Spleen (tissue), 11 donors: ENCODE measurements around the gene TSPAN9. TPM values are rescaled to one million over a fixed set of nuclear protein-coding genes. Genes with fewer than 3 reads are reported as not detected.

Source experiments
- DNase-seq: peaks from one replicate; pipeline ENCODE4 v3.0.0-alpha.2; 2020
- H3K27ac ChIP-seq, 8 donors: fragments of 200-600 bp; sonication (generic) in 7 of 8; 1 replicate in 4 of 8; 2 replicates in 4 of 8; pipeline versions ENCODE4 v1.5.0 to v1.8.0; 2016 to 2021; ENCODE audit warnings: inconsistent platforms in 4 of 8, mild to moderate bottlenecking in 4 of 8, moderate library complexity in 1 of 8
- H3K27me3 ChIP-seq, 7 donors: fragments of 200-600 bp; sonication (generic) in 6 of 7; replicated peaks in 1 of 7; 1 replicate in 4 of 7; 2 replicates in 3 of 7; pipeline versions ENCODE4 v1.5.0 to v1.8.0; 2016 to 2021; ENCODE audit warnings: inconsistent platforms in 3 of 7, mild to moderate bottlenecking in 1 of 7
- H3K36me3 ChIP-seq, 6 donors: fragments of 200-600 bp; sonication (generic) in 5 of 6; 1 replicate in 4 of 6; 2 replicates in 2 of 6; pipeline versions ENCODE4 v1.5.0 to v1.8.0; 2016 to 2021; ENCODE audit warnings: inconsistent platforms in 2 of 6
- H3K4me1 ChIP-seq, 6 donors: fragments of 200-600 bp; sonication (generic) in 5 of 6; 1 replicate in 3 of 6; 2 replicates in 3 of 6; pipeline versions ENCODE4 v1.5.0 to v1.8.0; 2016 to 2021; ENCODE audit warnings: inconsistent platforms in 3 of 6
- H3K4me3 ChIP-seq, 8 donors: fragments of 200-600 bp; sonication (generic) in 7 of 8; 1 replicate in 4 of 8; 2 replicates in 4 of 8; pipeline versions ENCODE4 v1.5.0 to v1.8.0; 2016 to 2021; ENCODE audit warnings: inconsistent platforms in 4 of 8, mild to moderate bottlenecking in 4 of 8, moderate library complexity in 2 of 8
- H3K9me3 ChIP-seq, 8 donors: fragments of 200-600 bp; sonication (generic) in 7 of 8; 1 replicate in 4 of 8; 2 replicates in 4 of 8; pipeline versions ENCODE4 v1.5.0 to v1.8.0; 2016 to 2021; ENCODE audit warnings: inconsistent platforms in 4 of 8
- CTCF ChIP-seq, 11 experiments: fragments of 200-600 bp in 7 of 11; fragments of 450-650 bp in 4 of 11; sonication (generic) in 4 of 11; IDR thresholded peaks in 8 of 11; conservative IDR thresholded peaks in 3 of 11; 1 replicate in 7 of 11; 2 replicates in 4 of 11; pipeline versions ENCODE4 v1.4.0 to v1.8.0; 2016 to 2021; ENCODE audit warnings: antibody characterized with exemption in 11 of 11, inconsistent platforms in 4 of 11, mild to moderate bottlenecking in 1 of 11
- POLR2A ChIP-seq, 3 donors: fragments of 450-650 bp; IDR thresholded peaks; one replicate each; pipeline ENCODE4 v1.5.1; 2017; ENCODE audit warnings: antibody characterized with exemption in 3 of 3, mild to moderate bottlenecking in 1 of 3
- POLR2AphosphoS5 ChIP-seq, 3 donors: sonication (generic); formaldehyde crosslinking; IDR thresholded peaks; one replicate each; pipeline ENCODE4 v1.5.1; 2017; ENCODE audit warnings: antibody characterized with exemption in 3 of 3
- WGBS, 5 donors: extraction: QIAGEN DNeasy Blood & Tissue Kit in 3 of 5; methylation state at CpG; one replicate each; pipeline versions ENCODE4 v1.1.5 to v1.1.7; 2013 to 2018; 5-methylcytosine and 5-hydroxymethylcytosine counted together
- intact Hi-C: fragments of 100-400 bp; cut with DNase I; formaldehyde crosslinking; loops from one replicate; pipeline ENCODE4 v1.15.0; 2023; ENCODE audit warnings: low total_unique reads
- polyA plus RNA-seq, 3 donors: library from polyadenylated mRNA; stranded (reverse); fragments of 200-250 nt; gene quantifications; one replicate each; pipeline ENCODE4 v1.2.1, GENCODE V29; 2013
- total RNA-seq, 7 donors: library from RNA; depleted of rRNA in 3 of 7; stranded (reverse); fragments of >200 nt in 3 of 7; fragmentation: NEBNext Ultra II Directional in 4 of 7; extraction: Animal tissue kit (Norgen Biotek cat#: 25700) in 4 of 7; gene quantifications; one replicate each; pipeline versions ENCODE4 v1.1.0 to v1.2.1, GENCODE V29; 2016 to 2021
- donor health status: healthy with polysubstance abuse.
- donor health status: DM: no; HTN: no; CAD: no; lungs with moderate emphysema.
- donor health status: DM: no; HTN: no; CAD: no.
- donor health status: Bipolar disorder and iron deficiency.
- donor health status: healthy.
- donor health status: DM: no; HTN: no; CAD: no.
- donor health status: DM: yes; HTN: yes; CAD: no.

TSPAN9 gene
- total and polyA plus RNA-seq, 10 donors: 3.6 to 51.1 (median 32.4) TPM

GRCh38 chr12:3305464-3305863 lies 228.3 kb downstream of the TSPAN9 start:
- Histone ChIP-seq H3K4me1 (peaks cover 2 to 4% (median 3%) of the 10 kb centered on the region in 6 donors), H3K36me3 (no peaks in the 10 kb centered on the region), H3K27ac (no peak overlapping the region), H3K4me3 (no peak overlapping the region), H3K9me3 (no peaks in the 10 kb centered on the region), H3K27me3 (peaks cover 0 to 61% (median 0%) of the 10 kb centered on the region in 7 donors)
- no peak for TF ChIP-seq CTCF (IDR thresholded peaks at IDR 0.05 in 8 of 11, conservative IDR thresholded peaks at IDR 0.05 in 3 of 11)
- no peak for TF ChIP-seq POLR2A (IDR thresholded peaks at IDR 0.05)
- no peak for TF ChIP-seq POLR2AphosphoS5 (IDR thresholded peaks at IDR 0.05)
- no peak for DNase-seq
- intact Hi-C loops: loop anchor here (10.0 kb wide), 1 partner anchor 469 kb away; no protein-coding TSS in a partner anchor
- WGBS, 5 donors: 88 to 94% (median 92%) methylated on average over 7 to 12 of the region's 12 CpGs

- Histone ChIP-seq H3K9me3 (no peaks in the 10 kb centered on the region), H3K27ac (no peak overlapping the region), H3K36me3 (no peaks in the 10 kb centered on the region), H3K4me1 (no peaks in the 10 kb centered on the region), H3K4me3 (no peak overlapping the region), H3K27me3 (peaks cover 0 to 61% (median 0%) of the 10 kb centered on the region in 7 donors)
- 88 to 92% (median 89%) methylated on average over 18 to 19 of the region's 19 CpGs for WGBS, 5 donors
- intact Hi-C loops: loop anchor here (10.0 kb wide), 1 partner anchor 469 kb away; no protein-coding TSS in a partner anchor
- TF ChIP-seq CTCF (IDR thresholded peaks at IDR 0.05 in 8 of 11, conservative IDR thresholded peaks at IDR 0.05 in 3 of 11) (no peak), POLR2A (IDR thresholded peaks at IDR 0.05) (no peak), POLR2AphosphoS5 (IDR thresholded peaks at IDR 0.05) (no peak)
- no peak for DNase-seq
These were observed 228.9 kb downstream of the TSPAN9 start for GRCh38 chr12:3305904-3306619.

GRCh38 chr12:3307389-3307788 lies 230.2 kb downstream of the TSPAN9 start:
- intact Hi-C loops: loop anchor here (10.0 kb wide), 1 partner anchor 467 kb away; no protein-coding TSS in a partner anchor
- TF ChIP-seq POLR2A (IDR thresholded peaks at IDR 0.05): no peak
- TF ChIP-seq CTCF (IDR thresholded peaks at IDR 0.05 in 8 of 11, conservative IDR thresholded peaks at IDR 0.05 in 3 of 11): no peak
- no peak for TF ChIP-seq POLR2AphosphoS5 (IDR thresholded peaks at IDR 0.05)
- H3K27me3 ChIP-seq: peaks cover 0 to 64% (median 0%) of the 10 kb centered on the region in 7 donors

GRCh38 chr12:3308063-3308462 lies 230.9 kb downstream of the TSPAN9 start:
- no peaks in the 10 kb centered on the region for H3K9me3 ChIP-seq
- no peak for DNase-seq
- H3K4me1 ChIP-seq: no peaks in the 10 kb centered on the region
- H3K36me3 ChIP-seq: no peaks in the 10 kb centered on the region
- H3K27me3 ChIP-seq: peaks cover 0 to 68% (median 0%) of the 10 kb centered on the region in 7 donors
- no peak overlapping the region for H3K27ac ChIP-seq
- no peak overlapping the region for H3K4me3 ChIP-seq
- TF ChIP-seq POLR2AphosphoS5 (IDR thresholded peaks at IDR 0.05) (no peak), CTCF (IDR thresholded peaks at IDR 0.05 in 8 of 11, conservative IDR thresholded peaks at IDR 0.05 in 3 of 11) (no peak)
- 83 to 92% (median 89%) methylated on average over 8 of the region's 8 CpGs for WGBS, 5 donors
- intact Hi-C loops: loop anchor here (10.0 kb wide), 1 partner anchor 467 kb away; no protein-coding TSS in a partner anchor

More at GRCh38 chr12:3307389-3307788, 230.2 kb downstream of the TSPAN9 start:
- 70 to 80% (median 74%) methylated on average over 7 to 8 of the region's 8 CpGs for WGBS, 5 donors
- no peak for DNase-seq
- H3K36me3 ChIP-seq: no peaks in the 10 kb centered on the region
- H3K4me1 ChIP-seq: no peaks in the 10 kb centered on the region
- H3K27ac ChIP-seq: no peak overlapping the region
- no peak overlapping the region for H3K4me3 ChIP-seq
- no peaks in the 10 kb centered on the region for H3K9me3 ChIP-seq
